LNCAP (cell line): Measurements from ENCODE around the gene YJEFN3.

Experiments
- TF ChIP-seq, protein P1 (sequence below): fragments of 450-650 bp; IDR thresholded peaks from 2 replicates; pipeline ENCODE4 v1.5.1; 2017; ENCODE audit warnings: mild to moderate bottlenecking

The YJEFN3 gene

DNA sequence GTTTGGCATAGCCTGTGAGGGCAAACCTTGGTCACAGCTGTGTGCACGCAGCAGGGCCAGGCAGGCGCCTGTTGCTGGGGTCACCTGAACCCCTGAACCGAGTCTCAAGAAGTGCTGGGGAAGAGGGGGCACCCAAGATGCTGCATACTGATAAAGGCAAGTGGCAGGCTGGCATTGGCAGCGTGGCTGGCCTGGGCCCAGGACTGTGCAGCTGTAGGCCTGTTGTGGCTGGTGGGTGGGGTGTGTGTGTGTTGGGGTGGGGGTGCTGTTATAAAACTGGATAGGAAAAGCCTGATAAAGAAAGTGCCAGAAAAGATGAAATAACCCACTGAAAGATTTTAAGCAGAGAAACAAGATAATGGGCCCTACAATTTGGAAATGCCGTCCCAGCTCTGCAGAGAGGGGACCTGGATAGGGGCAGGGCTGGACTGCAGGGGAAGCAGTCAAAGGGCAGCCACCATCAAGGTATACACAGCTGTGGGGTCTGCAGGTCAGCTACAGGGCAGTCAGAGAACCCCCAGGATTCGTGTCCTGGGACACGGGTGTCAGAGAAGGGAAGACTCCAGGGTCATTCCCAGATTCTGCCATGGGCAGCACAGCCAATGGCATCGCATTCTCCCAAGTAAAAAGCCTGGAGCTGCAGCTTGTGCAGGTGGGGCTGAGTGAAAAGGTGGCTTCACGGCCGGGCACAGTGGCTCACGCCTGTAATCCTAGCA, 42.5 kb downstream of the YJEFN3 start:
- TF ChIP-seq, protein P1, sequence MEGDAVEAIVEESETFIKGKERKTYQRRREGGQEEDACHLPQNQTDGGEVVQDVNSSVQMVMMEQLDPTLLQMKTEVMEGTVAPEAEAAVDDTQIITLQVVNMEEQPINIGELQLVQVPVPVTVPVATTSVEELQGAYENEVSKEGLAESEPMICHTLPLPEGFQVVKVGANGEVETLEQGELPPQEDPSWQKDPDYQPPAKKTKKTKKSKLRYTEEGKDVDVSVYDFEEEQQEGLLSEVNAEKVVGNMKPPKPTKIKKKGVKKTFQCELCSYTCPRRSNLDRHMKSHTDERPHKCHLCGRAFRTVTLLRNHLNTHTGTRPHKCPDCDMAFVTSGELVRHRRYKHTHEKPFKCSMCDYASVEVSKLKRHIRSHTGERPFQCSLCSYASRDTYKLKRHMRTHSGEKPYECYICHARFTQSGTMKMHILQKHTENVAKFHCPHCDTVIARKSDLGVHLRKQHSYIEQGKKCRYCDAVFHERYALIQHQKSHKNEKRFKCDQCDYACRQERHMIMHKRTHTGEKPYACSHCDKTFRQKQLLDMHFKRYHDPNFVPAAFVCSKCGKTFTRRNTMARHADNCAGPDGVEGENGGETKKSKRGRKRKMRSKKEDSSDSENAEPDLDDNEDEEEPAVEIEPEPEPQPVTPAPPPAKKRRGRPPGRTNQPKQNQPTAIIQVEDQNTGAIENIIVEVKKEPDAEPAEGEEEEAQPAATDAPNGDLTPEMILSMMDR: no peak

DNA sequence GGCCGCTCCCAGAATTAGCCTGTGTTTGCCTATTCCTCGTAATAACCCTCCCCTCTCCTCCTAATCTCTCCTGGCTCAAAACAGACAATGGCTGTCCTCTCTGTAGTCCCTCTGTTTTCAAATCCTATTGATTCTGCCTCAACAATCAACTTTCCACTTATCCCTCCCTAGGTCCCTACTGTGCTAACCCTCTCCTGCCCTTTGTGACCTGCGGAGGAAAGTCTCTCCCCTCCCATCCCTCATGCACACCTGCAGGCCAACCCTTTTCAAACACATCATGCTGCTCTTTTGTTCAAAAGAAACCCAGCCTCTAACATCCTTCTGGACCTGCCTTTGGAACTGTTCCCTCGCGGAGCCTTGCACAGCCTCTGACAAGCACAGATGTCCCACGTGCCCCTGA, 46.7 kb downstream of the YJEFN3 start:
- TF ChIP-seq, protein P1: no peak

DNA sequence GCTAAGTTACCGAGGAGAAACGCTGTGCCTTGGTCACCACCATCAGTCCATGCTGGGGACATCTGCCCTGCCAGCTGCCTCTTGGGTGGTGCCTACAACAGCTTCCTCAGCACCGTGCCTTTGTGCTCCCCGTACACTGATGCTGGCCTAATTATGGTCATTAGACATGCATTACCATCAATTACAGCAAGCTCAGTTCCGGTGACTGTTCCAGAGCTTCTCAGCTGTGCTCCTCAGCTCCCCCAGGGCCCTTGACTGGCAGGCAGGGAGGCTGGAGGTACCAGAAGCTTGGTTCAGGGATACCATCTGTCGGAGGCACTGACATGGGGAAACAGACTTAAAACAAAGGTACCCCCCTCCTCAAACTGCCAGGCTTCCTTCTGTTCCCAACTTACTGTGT, 49.5 kb downstream of the YJEFN3 start:
- TF ChIP-seq, protein P1: no peak

DNA sequence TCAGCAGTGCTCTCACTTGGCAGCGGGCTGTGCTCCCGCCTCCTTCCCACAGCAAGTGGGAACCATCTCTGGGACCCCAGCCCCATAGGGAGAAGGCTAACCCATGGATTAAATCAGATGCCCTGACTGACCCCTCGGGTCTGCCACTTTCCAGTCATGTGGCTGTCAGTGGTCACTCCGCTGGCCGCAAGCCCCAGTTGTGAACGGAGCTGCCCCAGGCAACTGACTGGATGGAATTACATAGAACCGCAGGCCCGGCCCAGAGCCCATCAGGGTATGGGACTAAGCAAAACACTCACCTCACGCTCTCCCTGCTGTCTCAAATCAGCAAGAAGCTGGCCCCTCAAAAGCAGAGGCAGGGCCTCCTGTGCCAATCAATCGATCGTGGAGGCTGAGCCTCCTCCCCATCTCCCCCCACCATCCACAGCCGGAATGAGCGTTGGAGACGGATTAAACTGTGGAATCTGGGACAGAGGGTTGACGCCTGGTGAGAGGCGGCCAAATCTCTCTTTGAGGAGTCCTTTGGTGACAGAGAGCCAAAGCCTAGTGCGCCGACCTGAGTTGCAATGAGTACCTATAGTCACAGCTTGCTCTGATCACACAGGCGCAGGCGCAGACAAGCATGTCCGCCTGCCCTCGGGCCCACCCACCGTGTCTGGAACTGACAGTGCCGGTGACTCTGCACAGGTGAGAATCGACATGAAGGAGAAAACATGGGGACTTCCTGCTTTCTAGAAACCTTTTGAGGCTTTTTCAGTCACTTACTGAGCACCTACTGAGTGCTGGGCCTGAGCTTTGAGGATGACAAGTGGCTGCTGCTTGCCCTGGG, 51.0 kb downstream of the YJEFN3 start:
- TF ChIP-seq, protein P1: no peak

DNA sequence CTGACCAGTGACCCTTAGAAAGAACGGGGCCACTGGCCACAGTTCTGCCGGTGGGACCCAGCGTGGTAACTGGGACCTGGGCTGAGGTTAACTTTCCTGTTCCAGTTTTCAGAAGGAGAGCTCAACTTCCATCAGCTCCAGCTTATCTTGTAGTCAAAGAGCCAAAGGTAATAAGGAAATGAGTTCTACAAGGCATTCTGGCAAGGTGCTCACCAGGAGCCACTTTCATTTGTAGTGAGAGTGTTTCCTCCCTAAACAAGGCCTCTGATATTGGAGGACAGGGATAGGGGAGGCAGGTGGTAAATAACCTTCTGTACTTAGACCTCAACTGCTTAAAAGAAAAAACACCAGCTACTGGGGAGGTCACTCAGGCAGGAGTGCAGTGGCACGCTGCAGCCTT, 51.7 kb downstream of the YJEFN3 start:
- TF ChIP-seq, protein P1: no peak

DNA sequence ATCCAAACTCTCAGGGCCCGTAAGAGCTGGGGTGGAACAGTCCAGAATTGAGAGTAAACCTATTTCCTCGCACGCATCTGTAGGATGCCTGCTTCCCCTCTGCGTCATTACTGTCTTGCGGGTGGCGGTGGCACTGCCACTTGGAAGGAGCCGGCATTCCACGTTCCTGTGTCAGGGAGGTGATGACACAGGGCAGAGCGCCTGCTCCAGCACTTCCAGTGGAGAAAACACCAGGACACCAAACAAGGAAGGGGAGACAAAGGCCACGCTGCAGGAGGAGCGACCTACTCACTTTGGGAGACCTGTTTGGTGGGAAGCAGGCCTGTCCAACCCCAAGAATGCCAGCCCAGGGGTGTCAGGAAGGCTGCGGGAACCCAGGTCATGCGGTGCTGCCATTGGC, 52.7 kb downstream of the YJEFN3 start:
- TF ChIP-seq, protein P1: no peak

DNA sequence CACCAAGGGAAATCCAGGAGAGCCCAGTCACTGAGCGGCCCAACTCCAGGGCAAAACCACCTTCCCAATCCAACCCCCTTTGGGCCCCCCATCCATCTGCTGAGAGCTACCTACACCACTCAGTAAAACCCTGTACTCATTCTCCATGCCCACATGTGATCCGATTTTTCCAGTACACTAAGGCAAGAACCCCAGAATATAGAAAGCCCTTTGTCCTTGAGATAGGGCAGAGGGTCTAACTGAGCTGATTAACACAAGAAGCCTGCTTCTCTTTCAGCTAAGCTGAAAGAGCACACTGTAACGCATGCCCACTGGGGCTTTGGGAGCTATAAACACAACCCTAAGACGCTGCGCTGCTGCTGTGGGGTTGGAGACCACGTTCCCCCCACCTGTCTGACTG, 53.8 kb downstream of the YJEFN3 start:
- TF ChIP-seq, protein P1: no peak
